CD14-positive monocyte (primary cell): ENCODE data around the gene MAMSTR. TPM values are rescaled to one million over a fixed set of nuclear protein-coding genes. Genes with fewer than 3 reads are reported as not detected.

Experiments used
- DNase-seq, 3 donors: peaks; one replicate each; pipeline ENCODE4 v3.0.0-alpha.2; 2011 to 2022
- H2AFZ ChIP-seq: 2 replicates; pipeline ENCODE4 v1.6.0; 2012; ENCODE audit warnings: mild to moderate bottlenecking, low read depth, low read length, inconsistent platforms; ENCODE audit not compliant: insufficient read depth, poor library complexity, severe bottlenecking
- H3K27ac ChIP-seq, 2 donors: 1 replicate in 1 of 2; 2 replicates in 1 of 2; pipeline ENCODE4 v1.5.1; 2012 to 2013; ENCODE audit warnings: low read length in 2 of 2, control low read depth in 1 of 2, inconsistent platforms in 1 of 2, low read depth in 1 of 2, mild to moderate bottlenecking in 1 of 2
- H3K27me3 ChIP-seq, 2 donors: one replicate each; pipeline versions ENCODE4 v1.6.0 to v1.6.1; 2011 to 2013; ENCODE audit warnings: low read length in 2 of 2; ENCODE audit not compliant: control insufficient read depth in 2 of 2, insufficient read depth in 2 of 2
- H3K36me3 ChIP-seq, 2 donors: replicated peaks in 1 of 2; 1 replicate in 1 of 2; 2 replicates in 1 of 2; pipeline versions ENCODE4 v1.5.1 to v1.6.1; 2012 to 2013; ENCODE audit warnings: low read length in 2 of 2, control low read depth in 1 of 2, inconsistent platforms in 1 of 2, mild to moderate bottlenecking in 1 of 2; ENCODE audit not compliant: insufficient read depth in 2 of 2, control insufficient read depth in 1 of 2
- H3K4me1 ChIP-seq, 2 donors: 1 replicate in 1 of 2; 2 replicates in 1 of 2; pipeline versions ENCODE4 v1.5.1 to v1.6.1; 2012 to 2013; ENCODE audit warnings: low read length in 2 of 2, control low read depth in 1 of 2, inconsistent platforms in 1 of 2, mild to moderate bottlenecking in 1 of 2, moderate library complexity in 1 of 2; ENCODE audit not compliant: insufficient read depth in 2 of 2, control insufficient read depth in 1 of 2
- H3K4me2 ChIP-seq: replicated peaks from 2 replicates; pipeline ENCODE3; 2012; ENCODE audit warnings: low read length, moderate library complexity, mild to moderate bottlenecking; ENCODE audit not compliant: poor library complexity, severe bottlenecking; ENCODE audit errors: extremely low read depth
- H3K4me3 ChIP-seq, 3 experiments: fragments of 200-600 bp in 1 of 3; sonication (generic) in 1 of 3; replicated peaks in 1 of 3; 1 replicate in 2 of 3; 2 replicates in 1 of 3; pipeline ENCODE4 v1.5.1; 2011 to 2013; ENCODE audit warnings: low read length in 3 of 3, mild to moderate bottlenecking in 3 of 3, control low read depth in 2 of 3, low read depth in 2 of 3, inconsistent platforms in 1 of 3, moderate library complexity in 1 of 3
- H3K79me2 ChIP-seq: 2 replicates; pipeline ENCODE4 v1.6.0; 2012; ENCODE audit warnings: mild to moderate bottlenecking, control low read depth, inconsistent platforms, low read length, moderate library complexity; ENCODE audit not compliant: insufficient read depth
- H3K9ac ChIP-seq: 2 replicates; pipeline ENCODE4 v1.6.0; 2017; ENCODE audit warnings: low read length, mild to moderate bottlenecking; ENCODE audit not compliant: insufficient read depth, poor library complexity, severe bottlenecking
- H3K9me3 ChIP-seq, 2 donors: replicated peaks in 1 of 2; 1 replicate in 1 of 2; 2 replicates in 1 of 2; pipeline versions ENCODE4 v1.5.1 to v1.6.1; 2012 to 2013; ENCODE audit warnings: low read length in 2 of 2, control low read depth in 1 of 2; ENCODE audit not compliant: control insufficient read depth in 1 of 2, insufficient read depth in 1 of 2
- H4K20me1 ChIP-seq: 2 replicates; pipeline ENCODE4 v1.6.0; 2012; ENCODE audit warnings: mild to moderate bottlenecking, low read length, control low read depth, moderate library complexity; ENCODE audit not compliant: insufficient read depth
- H3K27ac Mint-ChIP-seq, 7 donors: one replicate each; pipeline ENCODE4 v1.8.0; 2020; ENCODE audit warnings: mild to moderate bottlenecking in 7 of 7, mixed read lengths in 7 of 7, moderate library complexity in 6 of 7, inconsistent platforms in 2 of 7
- H3K27me3 Mint-ChIP-seq, 3 donors: one replicate each; pipeline ENCODE4 v1.8.0; 2021 to 2022; ENCODE audit warnings: low read depth in 3 of 3, mild to moderate bottlenecking in 3 of 3, mixed read lengths in 3 of 3, moderate library complexity in 3 of 3, inconsistent platforms in 1 of 3
- H3K36me3 Mint-ChIP-seq, 2 donors: one replicate each; pipeline ENCODE4 v1.8.0; 2020; ENCODE audit warnings: mixed read lengths in 2 of 2, inconsistent platforms in 1 of 2, mild to moderate bottlenecking in 1 of 2
- H3K4me1 Mint-ChIP-seq: one replicate; pipeline ENCODE4 v1.8.0; 2020; ENCODE audit warnings: mild to moderate bottlenecking, mixed read lengths
- H3K4me3 Mint-ChIP-seq, 2 donors: one replicate each; pipeline ENCODE4 v1.8.0; 2020; ENCODE audit warnings: mild to moderate bottlenecking in 2 of 2, mixed read lengths in 2 of 2, moderate library complexity in 1 of 2
- H3K9me3 Mint-ChIP-seq, 7 donors: one replicate each; pipeline ENCODE4 v1.8.0; 2020 to 2022; ENCODE audit warnings: mixed read lengths in 7 of 7, mild to moderate bottlenecking in 6 of 7, moderate library complexity in 6 of 7, inconsistent platforms in 2 of 7
- CTCF ChIP-seq: fragments of 200-600 bp; IDR thresholded peaks from one replicate; pipeline ENCODE4 v1.8.0; 2022; ENCODE audit warnings: antibody characterized with exemption, mild to moderate bottlenecking
- WGBS: methylation state at CpG from one replicate; pipeline ENCODE4 v1.1.5; 2013; ENCODE audit warnings: missing lambda C conversion rate; ENCODE audit not compliant: insufficient coverage; 5-methylcytosine and 5-hydroxymethylcytosine counted together
- intact Hi-C, 2 donors: fragments of 100-400 bp; cut with micrococcal nuclease; formaldehyde crosslinking; loops; one replicate each; pipeline versions ENCODE4 v1.15.0 to v1.15.1; 2023
- polyA plus RNA-seq, 3 donors: library from polyadenylated mRNA; depleted of rRNA in 1 of 3; unstranded in 2 of 3; stranded (reverse) in 1 of 3; fragments of 300-500 nt in 2 of 3; fragments of >200 nt in 1 of 3; fragmentation: Illumina TruSeq in 2 of 3; gene quantifications; 1 replicate in 2 of 3; 2 replicates in 1 of 3; pipeline ENCODE4 v1.2.3, GENCODE V29; 2012 to 2021

MAMSTR gene
- polyA plus RNA-seq, 3 donors, result 0.07 TPM; not detected in 2

- no peaks in the 10 kb centered on the region for H3K79me2 ChIP-seq
- Mint-ChIP-seq H3K9me3 (peaks cover 0 to 2% (median 0%) of the 10 kb centered on the region in 7 donors), H3K4me3 (peak overlapping the region in 1 of 2 donors; percentile 87), H3K27me3 (peaks cover 34 to 54% (median 48%) of the 10 kb centered on the region in 3 donors), H3K27ac (peak overlapping the region in 6 of 7 donors; percentile 4 to 78 (median 70)), H3K36me3 (no peaks in the 10 kb centered on the region), H3K4me1 (peaks cover 11% of the 10 kb centered on the region)
- peak overlapping the region in 1 of 3 experiments; percentile 23 for H3K4me3 ChIP-seq
- H3K27ac ChIP-seq, result no peak overlapping the region
- H3K9ac ChIP-seq, result no peak overlapping the region
- peak overlapping the region; percentile 68 for H2AFZ ChIP-seq
- H3K4me2 ChIP-seq, result no peak overlapping the region
- no peaks in the 10 kb centered on the region for H4K20me1 ChIP-seq
- 29% methylated on average over 7 of the region's 16 CpGs for WGBS
- H3K4me1 ChIP-seq, result peaks cover 7 to 11% of the 10 kb centered on the region in 2 donors
- intact Hi-C loops, result no loop called here
- no peaks in the 10 kb centered on the region for H3K36me3 ChIP-seq
- DNase-seq, result peak in 2 of 3 donors; percentile 41 to 75
- H3K9me3 ChIP-seq, result no peaks in the 10 kb centered on the region
- no peak for TF ChIP-seq CTCF
- peaks cover 0 to 8% of the 10 kb centered on the region in 2 donors for H3K27me3 ChIP-seq
Observed at GRCh38 chr19:48760504-48761205, 41.1 kb upstream of the MAMSTR start.

- Histone ChIP-seq H2AFZ (no peak overlapping the region), H3K36me3 (no peaks in the 10 kb centered on the region), H3K9me3 (no peaks in the 10 kb centered on the region), H4K20me1 (no peaks in the 10 kb centered on the region), H3K4me2 (no peak overlapping the region), H3K9ac (no peak overlapping the region), H3K27ac (no peak overlapping the region), H3K4me3 (no peak overlapping the region), H3K27me3 (peaks cover 6 to 27% of the 10 kb centered on the region in 2 donors), H3K4me1 (peaks cover 11 to 20% of the 10 kb centered on the region in 2 donors), H3K79me2 (no peaks in the 10 kb centered on the region)
- WGBS, result 100% methylated on average over 11 of the region's 14 CpGs
- Mint-ChIP-seq H3K4me3 (no peak overlapping the region), H3K36me3 (peaks cover 0 to 3% of the 10 kb centered on the region in 2 donors), H3K27me3 (peaks cover 37 to 58% (median 56%) of the 10 kb centered on the region in 3 donors), H3K9me3 (peaks cover 0 to 12% (median 6%) of the 10 kb centered on the region in 7 donors), H3K27ac (peak overlapping the region in 1 of 7 donors; percentile 50), H3K4me1 (peaks cover 22% of the 10 kb centered on the region)
- DNase-seq, result no peak
- TF ChIP-seq CTCF, result no peak
- intact Hi-C loops, result no loop called here
Observed at GRCh38 chr19:48757741-48758144, 38.2 kb upstream of the MAMSTR start.
